H1 (cell line): ENCODE measurements around the gene NELL2.

ENCODE experiments used
- HDAC2 ChIP-seq, 2 experiments: fragments of 300-600 bp in 1 of 2; sonication (generic) in 1 of 2; IDR thresholded peaks; 2 replicates each; pipeline ENCODE4 v1.6.1; 2011 to 2012; ENCODE audit warnings: low read depth in 2 of 2, low read length in 2 of 2, mild to moderate bottlenecking in 2 of 2, moderate library complexity in 2 of 2, borderline replicate concordance in 1 of 2, inconsistent platforms in 1 of 2
- KDM5A ChIP-seq: fragments of 200-600 bp; IDR thresholded peaks from 2 replicates; pipeline ENCODE4 v1.7.1; 2012; ENCODE audit warnings: mild to moderate bottlenecking, low read length, inconsistent platforms, mixed read lengths
- POLR2A ChIP-seq, 2 experiments: IDR thresholded peaks; 1 replicate in 1 of 2; 2 replicates in 1 of 2; pipeline ENCODE4 v1.6.1; 2011; ENCODE audit warnings: low read depth in 2 of 2, low read length in 2 of 2, mild to moderate bottlenecking in 2 of 2; ENCODE audit errors: control extremely low read depth in 1 of 2
- POLR2AphosphoS5 ChIP-seq: IDR thresholded peaks from 2 replicates; pipeline ENCODE4 v1.6.1; 2011; ENCODE audit warnings: low read depth, low read length
- TF ChIP-seq, protein P1 (sequence below), 3 experiments: IDR thresholded peaks; 1 replicate in 2 of 3; 2 replicates in 1 of 3; pipeline versions ENCODE4 v1.5.1 to v1.6.1; 2011; ENCODE audit warnings: low read length in 3 of 3, mild to moderate bottlenecking in 3 of 3, inconsistent platforms in 2 of 3, low read depth in 1 of 3, moderate library complexity in 1 of 3; ENCODE audit not compliant: insufficient read depth in 1 of 3; ENCODE audit errors: control extremely low read depth in 1 of 3
- TF ChIP-seq, protein P2 (sequence below): IDR thresholded peaks from 2 replicates; pipeline ENCODE4 v1.6.1; 2012; ENCODE audit warnings: low read length, inconsistent platforms

DNA sequence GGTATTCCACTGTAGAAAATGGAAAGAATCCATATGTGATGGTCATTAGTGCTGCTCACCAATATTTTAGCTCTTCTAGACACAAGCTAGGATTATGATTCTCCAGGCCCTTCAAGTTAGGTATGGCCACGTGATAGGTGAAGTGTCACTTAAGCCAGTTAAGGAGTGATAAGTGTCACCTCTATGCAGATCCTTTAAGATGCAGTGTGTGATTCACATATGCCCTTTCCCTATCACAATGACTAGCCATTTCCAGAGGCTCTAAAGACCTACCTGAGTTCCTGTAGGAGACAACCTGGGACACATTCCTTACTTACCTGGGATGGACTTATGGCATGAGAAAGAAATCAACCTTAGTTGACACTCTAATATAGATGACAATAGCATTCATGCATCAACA, 343.2 kb downstream of the NELL2 start:
- TF ChIP-seq, protein P1, sequence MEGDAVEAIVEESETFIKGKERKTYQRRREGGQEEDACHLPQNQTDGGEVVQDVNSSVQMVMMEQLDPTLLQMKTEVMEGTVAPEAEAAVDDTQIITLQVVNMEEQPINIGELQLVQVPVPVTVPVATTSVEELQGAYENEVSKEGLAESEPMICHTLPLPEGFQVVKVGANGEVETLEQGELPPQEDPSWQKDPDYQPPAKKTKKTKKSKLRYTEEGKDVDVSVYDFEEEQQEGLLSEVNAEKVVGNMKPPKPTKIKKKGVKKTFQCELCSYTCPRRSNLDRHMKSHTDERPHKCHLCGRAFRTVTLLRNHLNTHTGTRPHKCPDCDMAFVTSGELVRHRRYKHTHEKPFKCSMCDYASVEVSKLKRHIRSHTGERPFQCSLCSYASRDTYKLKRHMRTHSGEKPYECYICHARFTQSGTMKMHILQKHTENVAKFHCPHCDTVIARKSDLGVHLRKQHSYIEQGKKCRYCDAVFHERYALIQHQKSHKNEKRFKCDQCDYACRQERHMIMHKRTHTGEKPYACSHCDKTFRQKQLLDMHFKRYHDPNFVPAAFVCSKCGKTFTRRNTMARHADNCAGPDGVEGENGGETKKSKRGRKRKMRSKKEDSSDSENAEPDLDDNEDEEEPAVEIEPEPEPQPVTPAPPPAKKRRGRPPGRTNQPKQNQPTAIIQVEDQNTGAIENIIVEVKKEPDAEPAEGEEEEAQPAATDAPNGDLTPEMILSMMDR (IDR thresholded peaks at IDR 0.05; ENCODE audit: control extremely low read depth in 1 of 3, insufficient read depth in 1 of 3, low read depth in 1 of 3, low read length in 3 of 3): no peak
- TF ChIP-seq POLR2A (IDR thresholded peaks at IDR 0.05; ENCODE audit: control extremely low read depth in 1 of 2, low read depth in 2 of 2, low read length in 2 of 2): no peak
- TF ChIP-seq, protein P2, sequence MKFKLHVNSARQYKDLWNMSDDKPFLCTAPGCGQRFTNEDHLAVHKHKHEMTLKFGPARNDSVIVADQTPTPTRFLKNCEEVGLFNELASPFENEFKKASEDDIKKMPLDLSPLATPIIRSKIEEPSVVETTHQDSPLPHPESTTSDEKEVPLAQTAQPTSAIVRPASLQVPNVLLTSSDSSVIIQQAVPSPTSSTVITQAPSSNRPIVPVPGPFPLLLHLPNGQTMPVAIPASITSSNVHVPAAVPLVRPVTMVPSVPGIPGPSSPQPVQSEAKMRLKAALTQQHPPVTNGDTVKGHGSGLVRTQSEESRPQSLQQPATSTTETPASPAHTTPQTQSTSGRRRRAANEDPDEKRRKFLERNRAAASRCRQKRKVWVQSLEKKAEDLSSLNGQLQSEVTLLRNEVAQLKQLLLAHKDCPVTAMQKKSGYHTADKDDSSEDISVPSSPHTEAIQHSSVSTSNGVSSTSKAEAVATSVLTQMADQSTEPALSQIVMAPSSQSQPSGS: no peak
- no peak for TF ChIP-seq HDAC2 (IDR thresholded peaks at IDR 0.05; ENCODE audit: borderline replicate concordance in 1 of 2, low read depth in 2 of 2, low read length in 2 of 2)
- no peak for TF ChIP-seq POLR2AphosphoS5
- no peak for TF ChIP-seq KDM5A
